Choroid plexus epithelial cell (primary cell): ENCODE results near the gene ZNF644.
"Not testable (repeated sequence)": the region's sequence is repeated elsewhere in the genome, so short reads cannot be mapped to it uniquely, and the experiment has no call there.

Experiments used
- DNase-seq: peaks from one replicate; pipeline ENCODE4 v3.0.0-alpha.2; 2010; ENCODE audit warnings: low read depth
- H3K4me3 ChIP-seq: 2 replicates; pipeline ENCODE4 v1.5.1; 2011; ENCODE audit warnings: low read depth, mild to moderate bottlenecking, control low read depth, low read length, moderate library complexity
- TF ChIP-seq, protein P1 (sequence below): conservative IDR thresholded peaks from 2 replicates; pipeline ENCODE4 v1.5.1; 2011; ENCODE audit warnings: low read depth, mild to moderate bottlenecking, control low read depth, inconsistent platforms, low read length, moderate library complexity

ZNF644 gene

DNA sequence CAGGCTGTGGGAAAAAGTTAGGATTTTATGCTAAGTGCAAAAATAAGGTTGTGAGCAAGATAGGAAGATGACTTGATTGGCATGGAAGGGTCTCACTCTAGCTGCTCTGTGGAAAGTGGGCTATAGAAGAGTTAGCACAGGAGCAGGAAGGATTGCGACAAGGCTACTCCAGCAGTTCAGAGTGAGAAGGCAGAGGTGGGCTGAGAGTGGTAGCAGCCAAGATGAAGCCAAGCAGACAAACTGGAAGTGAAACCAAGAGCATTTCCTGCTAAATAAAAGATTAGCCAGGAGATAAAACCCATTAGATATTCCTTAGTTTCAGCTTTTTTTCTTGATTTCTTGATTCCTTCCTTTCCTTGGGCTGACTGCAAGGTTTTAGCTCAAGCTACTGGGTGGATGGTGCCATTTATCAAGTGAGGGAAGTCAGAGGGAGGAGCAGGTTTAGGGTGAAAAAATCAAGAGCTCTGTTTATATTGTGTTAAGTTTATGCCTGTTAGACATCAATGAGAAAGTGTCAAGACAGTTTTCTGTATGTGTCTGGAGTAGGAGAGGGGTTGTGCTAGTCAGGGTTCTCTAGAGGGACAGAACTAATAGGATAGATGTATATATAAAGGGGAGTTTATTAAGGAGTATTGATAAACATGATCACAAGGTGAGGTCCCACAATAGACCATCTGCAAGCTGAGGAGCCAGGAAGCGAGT lies 33.1 kb upstream of the ZNF644 start:
- TF ChIP-seq, protein P1, sequence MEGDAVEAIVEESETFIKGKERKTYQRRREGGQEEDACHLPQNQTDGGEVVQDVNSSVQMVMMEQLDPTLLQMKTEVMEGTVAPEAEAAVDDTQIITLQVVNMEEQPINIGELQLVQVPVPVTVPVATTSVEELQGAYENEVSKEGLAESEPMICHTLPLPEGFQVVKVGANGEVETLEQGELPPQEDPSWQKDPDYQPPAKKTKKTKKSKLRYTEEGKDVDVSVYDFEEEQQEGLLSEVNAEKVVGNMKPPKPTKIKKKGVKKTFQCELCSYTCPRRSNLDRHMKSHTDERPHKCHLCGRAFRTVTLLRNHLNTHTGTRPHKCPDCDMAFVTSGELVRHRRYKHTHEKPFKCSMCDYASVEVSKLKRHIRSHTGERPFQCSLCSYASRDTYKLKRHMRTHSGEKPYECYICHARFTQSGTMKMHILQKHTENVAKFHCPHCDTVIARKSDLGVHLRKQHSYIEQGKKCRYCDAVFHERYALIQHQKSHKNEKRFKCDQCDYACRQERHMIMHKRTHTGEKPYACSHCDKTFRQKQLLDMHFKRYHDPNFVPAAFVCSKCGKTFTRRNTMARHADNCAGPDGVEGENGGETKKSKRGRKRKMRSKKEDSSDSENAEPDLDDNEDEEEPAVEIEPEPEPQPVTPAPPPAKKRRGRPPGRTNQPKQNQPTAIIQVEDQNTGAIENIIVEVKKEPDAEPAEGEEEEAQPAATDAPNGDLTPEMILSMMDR = no peak
- H3K4me3 ChIP-seq = no peak overlapping the region
- DNase-seq = no peak

DNA sequence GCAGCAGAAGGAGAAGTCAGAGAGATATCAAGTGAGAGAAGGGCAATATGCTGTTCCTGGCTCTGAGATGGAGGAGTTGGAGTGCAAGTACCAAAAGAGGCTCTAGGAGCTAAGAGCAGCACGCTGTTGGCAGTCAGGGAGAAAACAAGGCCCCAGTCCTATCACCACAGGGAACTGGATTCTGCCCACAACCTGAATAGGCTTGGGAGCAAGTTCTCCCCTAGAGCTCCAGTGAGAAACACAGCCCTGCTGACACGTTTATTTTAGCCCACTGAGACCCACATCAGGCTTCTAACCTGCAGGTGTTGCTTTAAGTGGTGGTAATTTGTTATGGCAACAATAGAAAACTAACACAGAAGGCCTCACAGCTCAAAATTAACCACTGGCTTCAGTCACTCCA lies 31.8 kb upstream of the ZNF644 start:
- H3K4me3 ChIP-seq = no peak overlapping the region
- TF ChIP-seq, protein P1 = no peak
- DNase-seq = no peak

DNA sequence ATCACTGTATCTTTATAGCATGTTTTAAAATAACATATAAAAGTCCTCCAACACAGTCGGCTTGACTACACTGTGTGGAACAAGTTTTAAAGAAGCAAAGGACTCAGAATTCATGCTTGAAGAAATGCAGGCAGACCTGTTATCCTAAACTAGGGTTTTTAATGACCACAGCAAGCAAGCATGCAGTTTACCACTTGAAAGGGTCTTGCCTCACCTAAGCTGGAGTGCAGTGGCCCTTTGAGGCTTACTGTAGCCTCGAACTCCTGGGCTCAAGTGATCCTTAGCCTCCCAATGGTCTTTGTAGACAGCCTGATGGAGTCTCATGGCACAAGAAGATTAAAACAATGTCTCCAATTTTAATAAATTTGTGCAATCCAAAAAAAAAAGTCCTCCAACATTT lies 27.7 kb upstream of the ZNF644 start:
- not testable (repeated sequence) for H3K4me3 ChIP-seq, DNase-seq

DNA sequence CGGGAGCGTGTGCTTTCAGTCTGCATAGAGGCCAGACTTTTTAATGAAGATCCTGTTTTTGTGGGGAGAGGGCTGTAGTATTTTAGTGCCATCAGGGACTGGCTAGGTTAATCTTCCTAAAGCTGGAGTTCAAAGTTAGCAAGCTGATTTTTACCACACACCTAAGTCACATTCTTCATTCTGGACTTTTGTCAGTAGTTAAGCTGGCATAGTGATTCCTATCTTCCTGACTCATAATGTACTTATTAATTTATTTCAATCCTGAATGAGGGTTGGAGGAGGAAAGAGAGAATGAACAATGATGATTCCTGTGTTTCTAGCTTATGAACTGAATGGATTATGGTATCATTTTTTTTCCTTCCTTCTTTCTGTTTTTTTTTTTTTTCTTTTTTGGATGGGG lies 24.9 kb upstream of the ZNF644 start:
- TF ChIP-seq, protein P1 = no peak
- H3K4me3 ChIP-seq = no peak overlapping the region
- DNase-seq = no peak

DNA sequence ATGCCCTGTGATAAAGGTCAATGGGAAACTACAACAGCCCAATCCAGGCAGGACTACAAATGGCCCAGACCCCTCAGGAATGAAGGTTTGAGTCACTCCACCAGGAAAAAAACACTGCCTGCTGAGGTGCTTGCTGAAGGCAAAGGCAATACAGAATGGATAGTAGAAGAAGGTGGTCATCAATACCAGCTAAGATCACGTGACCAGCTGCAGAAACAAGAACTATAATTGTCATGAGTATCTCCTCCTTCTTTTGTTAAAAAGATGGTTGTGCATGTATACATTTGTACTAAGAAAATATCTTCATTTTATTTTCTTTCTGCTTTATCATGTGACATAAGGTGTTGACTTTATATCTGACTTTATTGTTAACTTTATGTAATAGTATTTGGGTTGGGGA lies 23.4 kb upstream of the ZNF644 start:
- no peak for DNase-seq
- no peak overlapping the region for H3K4me3 ChIP-seq
- TF ChIP-seq, protein P1 = no peak

DNA sequence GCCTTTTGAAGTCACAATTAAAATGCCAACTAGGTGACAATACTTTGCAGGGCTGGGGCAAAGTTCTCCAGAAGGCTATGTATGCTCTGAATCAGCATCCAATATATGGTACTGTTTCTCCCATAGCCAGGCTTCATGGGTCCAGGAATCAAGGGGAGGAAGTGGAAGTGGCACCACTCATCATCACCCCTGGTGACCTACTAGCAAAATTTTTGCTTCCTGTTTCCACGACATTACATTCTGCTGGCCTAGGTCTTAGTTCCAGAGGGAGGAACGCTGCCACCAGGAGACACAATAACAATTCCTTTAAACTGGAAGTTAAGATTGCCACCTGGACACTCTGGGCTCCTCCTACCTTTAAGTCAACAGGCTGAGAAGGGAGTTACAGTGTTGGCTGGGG lies 22.9 kb upstream of the ZNF644 start:
- H3K4me3 ChIP-seq, DNase-seq: not testable (repeated sequence)

DNA sequence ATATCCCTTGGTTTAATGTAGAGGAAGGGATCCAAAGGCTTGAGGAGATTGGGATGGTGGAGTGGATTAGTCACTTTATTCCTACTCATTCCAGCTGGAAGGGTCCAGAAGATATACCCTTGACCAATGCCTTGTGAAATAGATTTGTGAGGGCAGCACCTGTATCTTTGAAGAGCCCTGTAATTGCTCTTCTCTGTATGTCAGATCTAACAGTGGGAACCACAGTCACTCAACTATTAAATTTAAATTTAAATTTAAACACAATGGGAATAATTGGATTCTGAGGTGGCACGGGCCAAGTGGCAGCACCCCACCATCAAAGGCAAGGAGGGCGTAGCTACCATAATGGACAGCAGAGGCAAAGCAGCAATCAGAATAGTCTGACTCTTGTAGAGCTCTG lies 20.5 kb upstream of the ZNF644 start:
- not testable (repeated sequence) for H3K4me3 ChIP-seq, DNase-seq

DNA sequence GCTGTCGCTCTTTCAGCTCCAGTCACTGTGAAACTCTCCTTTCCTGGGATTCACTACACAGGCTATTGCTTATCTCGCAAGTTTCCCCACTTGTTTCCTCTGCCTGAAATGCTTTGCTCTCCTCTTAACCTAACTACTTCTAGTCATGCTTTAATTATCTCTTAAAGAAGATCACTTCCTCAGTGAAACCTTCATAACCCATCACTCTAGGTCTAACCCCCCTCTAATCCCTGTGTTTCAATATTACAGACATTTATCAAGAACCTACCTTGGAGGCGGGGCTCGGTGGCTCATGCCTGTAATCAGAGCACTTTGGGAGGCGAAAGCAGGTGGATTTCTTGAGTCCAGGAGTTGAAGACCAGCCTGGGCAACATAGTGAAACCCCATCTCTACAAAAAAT lies 16.7 kb upstream of the ZNF644 start:
- TF ChIP-seq, protein P1 = no peak
- no peak overlapping the region for H3K4me3 ChIP-seq
- no peak for DNase-seq
